ENCODE results near the gene FOXP1. TPM values are rescaled to one million over a fixed set of nuclear protein-coding genes. Genes with fewer than 3 reads are reported as not detected.
A peak's percentile ranks its signal among the peaks of the same experiment; 100 is the strongest.

FOXP1 gene
- total and polyA plus RNA-seq, 2 donors (not counting 1 experiment from before 2014, with no cell fraction given): 91.1 to 508 TPM

GRCh38 chr3:71064956-71065763 is 518.4 kb downstream of the FOXP1 start:
- H3K27me3 Mint-ChIP-seq: no peaks in the 10 kb centered on the region
- H3K9me3 Mint-ChIP-seq (ENCODE audit: insufficient read depth): no peaks in the 10 kb centered on the region
- no peaks in the 10 kb centered on the region for H3K27me3 ChIP-seq (replicated peaks in 1 of 4; ENCODE audit: control extremely low read depth in 1 of 4, control insufficient read depth in 3 of 4, insufficient read depth in 4 of 4, low read length in 3 of 4)
- peak overlapping the region; percentile 85 for H3K4me2 ChIP-seq (replicated peaks; ENCODE audit: low read depth, low read length, poor library complexity, severe bottlenecking)
- peak overlapping the region; percentile 95 to 97 for H3K27ac ChIP-seq (ENCODE audit: low read length in 2 of 2)
- peak overlapping the region; percentile 94 for H3K4me3 Mint-ChIP-seq
- H3K9me3 ChIP-seq (ENCODE audit: control extremely low read depth in 1 of 3, control insufficient read depth in 2 of 3, insufficient read depth in 1 of 3, low read length in 2 of 3): no peaks in the 10 kb centered on the region
- under 1% methylated on average over 69 of the region's 85 CpGs for WGBS (ENCODE audit: insufficient coverage)
- intact Hi-C loops (cut with micrococcal nuclease): loop anchor here (1.0 to 5.0 kb wide), 10 partner anchors 20 to 520 kb away; no protein-coding TSS in a partner anchor
- peaks cover 64 to 77% of the 10 kb centered on the region in 2 donors for H3K4me1 ChIP-seq (ENCODE audit: control insufficient read depth in 2 of 2, insufficient read depth in 2 of 2, low read length in 2 of 2)
- peak overlapping the region; percentile 88 for H3K9ac ChIP-seq (ENCODE audit: low read length)
- peaks cover 0 to 2% of the 10 kb centered on the region in 2 experiments for H3K36me3 ChIP-seq (replicated peaks in 1 of 2; ENCODE audit: control extremely low read depth in 1 of 2, control insufficient read depth in 1 of 2, extremely low read depth in 1 of 2, insufficient read depth in 2 of 2, low read length in 1 of 2)
- ChIA-PET POLR2A (interaction anchor here (0.5 to 3.3 kb wide), 8 partner anchors 22 to 517 kb away, joined by 3 to 19 read pairs (median 5); partner anchors contain the start of gene FOXP1), CTCF (interaction anchor here (0.6 to 2.1 kb wide), 10 partner anchors 12 to 517 kb away, joined by 3 to 10 read pairs (median 4); no protein-coding TSS in a partner anchor)
- H3K4me3 ChIP-seq (ENCODE audit: control extremely low read depth in 1 of 5, extremely low read depth in 1 of 5, insufficient read depth in 1 of 5, low read depth in 2 of 5, low read length in 4 of 5): peak overlapping the region; percentile 69 to 88 (median 84)
- peaks cover 90% of the 10 kb centered on the region for H3K79me2 ChIP-seq (ENCODE audit: control insufficient read depth, insufficient read depth, low read length)
- H3K4me1 Mint-ChIP-seq: peaks cover 66% of the 10 kb centered on the region
- no peak for TF ChIP-seq CTCF (IDR thresholded peaks at IDR 0.05)
- no peak for TF ChIP-seq EZH2 (IDR thresholded peaks at IDR 0.05; ENCODE audit: borderline replicate concordance, insufficient read depth, low read depth, low read length, poor library complexity, severe bottlenecking)
- H3K27ac Mint-ChIP-seq: peak overlapping the region; percentile 98
- peak; percentile 46 for ATAC-seq (ENCODE audit: low read depth)
- peak overlapping the region; percentile 57 for H2AFZ ChIP-seq (ENCODE audit: insufficient read depth, low read depth, low read length, poor library complexity, severe bottlenecking)
- H4K20me1 ChIP-seq (ENCODE audit: control insufficient read depth, insufficient read depth, low read length, poor library complexity, severe bottlenecking): peaks cover 41% of the 10 kb centered on the region
- peak; percentile 84 for DNase-seq

Data from B cell (primary cell).